Psoas muscle (tissue), 8 donors: Measurements from ENCODE around the gene MAP3K1. TPM values are rescaled to one million over a fixed set of nuclear protein-coding genes. Genes with fewer than 3 reads are reported as not detected.

Source experiments
- ATAC-seq, 4 donors: fragments of 200-7000 bp; cut with Tn5 transposase; one replicate each; pipeline ENCODE4 v1.9.1; 2020; ENCODE audit warnings: moderate library complexity in 3 of 4, mild to moderate bottlenecking in 2 of 4
- DNase-seq, 2 donors: peaks; one replicate each; pipeline ENCODE4 v3.0.0-alpha.2; 2020
- H3K27ac ChIP-seq: fragments of 200-600 bp; one replicate; pipeline ENCODE4 v1.8.0; 2022
- H3K27me3 ChIP-seq, 3 donors: fragments of 200-600 bp in 1 of 3; one replicate each; pipeline versions ENCODE4 v1.6.1 to v1.8.0; 2013 to 2022; ENCODE audit warnings: low read length in 2 of 3, mild to moderate bottlenecking in 2 of 3, moderate library complexity in 1 of 3; ENCODE audit not compliant: insufficient read depth in 3 of 3
- H3K36me3 ChIP-seq, 2 donors: fragments of 200-600 bp in 1 of 2; one replicate each; pipeline versions ENCODE4 v1.6.1 to v1.8.0; 2013 to 2022; ENCODE audit warnings: low read depth in 1 of 2, mild to moderate bottlenecking in 1 of 2, moderate library complexity in 1 of 2; ENCODE audit not compliant: insufficient read depth in 1 of 2
- H3K4me1 ChIP-seq: fragments of 200-600 bp; one replicate; pipeline ENCODE4 v1.8.0; 2022
- H3K4me3 ChIP-seq: fragments of 200-600 bp; one replicate; pipeline ENCODE4 v1.8.0; 2022; ENCODE audit warnings: mild to moderate bottlenecking
- H3K9me3 ChIP-seq: fragments of 200-600 bp; one replicate; pipeline ENCODE4 v1.8.0; 2022
- CTCF ChIP-seq: fragments of 200-600 bp; IDR thresholded peaks from one replicate; pipeline ENCODE4 v1.8.0; 2022; ENCODE audit warnings: antibody characterized with exemption
- WGBS, 3 donors: extraction: QIAGEN DNeasy Blood & Tissue Kit; methylation state at CpG; one replicate each; pipeline versions ENCODE4 v1.1.6 to v1.1.7; 2013; 5-methylcytosine and 5-hydroxymethylcytosine counted together
- intact Hi-C, 2 donors: fragments of 100-400 bp; cut with DNase I; formaldehyde crosslinking; loops; one replicate each; pipeline versions ENCODE4 v1.11.0 to v1.14.2; 2022
- polyA plus RNA-seq, 3 donors: library from polyadenylated mRNA; stranded (reverse); fragments of 200-250 nt; gene quantifications; one replicate each; pipeline ENCODE4 v1.2.3, GENCODE V29; 2013
- total RNA-seq, 4 donors: library from RNA; stranded (reverse); fragmentation: NEBNext Ultra II Directional in 2 of 4; extraction: Animal tissue kit (Norgen Biotek cat#: 25700) in 2 of 4; gene quantifications; one replicate each; pipeline versions ENCODE4 v1.2.1 to v1.2.4, GENCODE V29; 2021 to 2023
- donor health status: healthy with polysubstance abuse.
- donor health status: DM: no; HTN: no; CAD: no; lungs with moderate emphysema.
- donor health status: Bipolar disorder and iron deficiency.
- donor health status: healthy.
- donor health status: DM: yes; HTN: yes; CAD: no.
- donor health status: DM: no; HTN: no; CAD: no.
- donor health status: DM: no; HTN: no; CAD: no.
- donor health status: DM: yes; HTN: yes; CAD: no.

Gene MAP3K1
- total and polyA plus RNA-seq, 7 donors, result 0.97 to 5.2 (median 3.0) TPM

GRCh38 chr5:56829137-56829908 is 14.0 kb downstream of the MAP3K1 start:
- Histone ChIP-seq H3K27ac (no peak overlapping the region), H3K4me3 (no peak overlapping the region), H3K9me3 (no peaks in the 10 kb centered on the region), H3K4me1 (peaks cover 42% of the 10 kb centered on the region), H3K27me3 (no peaks in the 10 kb centered on the region), H3K36me3 (no peaks in the 10 kb centered on the region)
- ATAC-seq (no peak), DNase-seq (no peak)
- intact Hi-C loops, result no loop called here
- WGBS, 3 donors, result 81 to 88% (median 86%) methylated on average over 11 of the region's 11 CpGs
- TF ChIP-seq CTCF, result no peak

- no peaks in the 10 kb centered on the region for H3K9me3 ChIP-seq
- WGBS, 3 donors, result 5 to 18% (median 8%) methylated on average over 1 of the region's 1 CpG
- no peak overlapping the region for H3K4me3 ChIP-seq
- no peak for TF ChIP-seq CTCF
- intact Hi-C loops, result loop anchor here in 1 of 2 donors (10.0 kb wide), 1 partner anchor 897 kb away; no protein-coding TSS in a partner anchor
- ATAC-seq (no peak), DNase-seq (no peak)
- H3K36me3 ChIP-seq, result no peaks in the 10 kb centered on the region
- H3K27me3 ChIP-seq, result no peaks in the 10 kb centered on the region
- peaks cover 46% of the 10 kb centered on the region for H3K4me1 ChIP-seq
- H3K27ac ChIP-seq, result no peak overlapping the region
These were observed 16.4 kb downstream of the MAP3K1 start for GRCh38 chr5:56831773-56832172.

GRCh38 chr5:56833325-56833724 is 18.0 kb downstream of the MAP3K1 start:
- no peak for TF ChIP-seq CTCF
- no peak for DNase-seq
- Histone ChIP-seq H3K36me3 (no peaks in the 10 kb centered on the region), H3K9me3 (no peaks in the 10 kb centered on the region), H3K27me3 (no peaks in the 10 kb centered on the region), H3K4me3 (no peak overlapping the region), H3K27ac (no peak overlapping the region), H3K4me1 (peaks cover 58% of the 10 kb centered on the region)
- intact Hi-C loops, result loop anchor here in 1 of 2 donors (10.0 kb wide), 1 partner anchor 899 kb away; no protein-coding TSS in a partner anchor
- ATAC-seq, result no peak
- WGBS, 3 donors, result 76 to 85% (median 78%) methylated on average over 4 of the region's 4 CpGs

GRCh38 chr5:56837381-56837780 is 22.0 kb downstream of the MAP3K1 start:
- ATAC-seq (no peak), DNase-seq (no peak)
- Histone ChIP-seq H3K36me3 (no peaks in the 10 kb centered on the region), H3K9me3 (no peaks in the 10 kb centered on the region), H3K4me1 (peaks cover 51% of the 10 kb centered on the region), H3K27me3 (no peaks in the 10 kb centered on the region), H3K27ac (no peak overlapping the region), H3K4me3 (no peak overlapping the region)
- intact Hi-C loops, result loop anchor here in 1 of 2 donors (5.0 to 10.0 kb wide), 2 partner anchors 565 to 903 kb away; no protein-coding TSS in a partner anchor
- no peak for TF ChIP-seq CTCF
- WGBS, 3 donors, result 74 to 90% (median 83%) methylated on average over 3 of the region's 3 CpGs
